AG04450 (cell line): Measurements from ENCODE around the gene BRSK2. TPM values are rescaled to one million over a fixed set of nuclear protein-coding genes. Genes with fewer than 3 reads are reported as not detected.
A peak's percentile ranks its signal among the peaks of the same experiment; 100 is the strongest.

Experiments
- CTCF ChIA-PET: fragments of 300-600, 350-600 bp; formaldehyde crosslinking; extraction: SDS; loops from one replicate; lab custom pipeline; 2022; ENCODE audit warnings: antibody characterized with exemption, inconsistent platforms; lab: Charles Lee
- POLR2A ChIA-PET: fragments of 350-600 bp; formaldehyde crosslinking; extraction: SDS; loops from one replicate; lab custom pipeline; 2021; ENCODE audit warnings: antibody characterized with exemption, inconsistent platforms; lab: Yijun Ruan, JAX
- DNase-seq: peaks from one replicate; pipeline ENCODE4 v3.0.0-alpha.2; 2011; ENCODE audit warnings: low read depth, low spot score
- H3K27ac ChIP-seq: one replicate; pipeline ENCODE4 v1.5.1; 2012; ENCODE audit warnings: low read depth, low read length, control low read depth
- H3K27me3 ChIP-seq: one replicate; pipeline ENCODE4 v1.6.0; 2012; ENCODE audit warnings: low read length; ENCODE audit not compliant: control insufficient read depth, insufficient read depth
- H3K4me3 ChIP-seq: 2 replicates; pipeline ENCODE4 v1.5.1; 2011; ENCODE audit warnings: mild to moderate bottlenecking, low read depth, low read length, control low read depth
- H3K9me3 ChIP-seq: 2 replicates; pipeline ENCODE4 v1.5.1; 2012; ENCODE audit warnings: low read length; ENCODE audit not compliant: control insufficient read depth, insufficient read depth
- CTCF ChIP-seq: IDR thresholded peaks from 2 replicates; pipeline ENCODE4 v1.5.1; 2011; ENCODE audit warnings: low read depth, low read length, control low read depth, inconsistent platforms
- polyA plus RNA-seq: library from polyadenylated mRNA; depleted of rRNA; stranded (reverse); fragments of >200 nt; gene quantifications from 2 replicates; pipeline ENCODE4 v1.2.3, GENCODE V29; 2011

The BRSK2 gene
- polyA plus RNA-seq, 1 experiment: 0.11 TPM

GRCh38 chr11:1377231-1377780 lies 12.4 kb upstream of the BRSK2 start:
- DNase-seq: no peak
- ChIA-PET CTCF (no interaction called here), POLR2A (no interaction called here)
- Histone ChIP-seq H3K4me3 (no peak overlapping the region), H3K27me3 (peaks cover 4% of the 10 kb centered on the region), H3K9me3 (no peaks in the 10 kb centered on the region; the same call in 1 of the 2 replicates), H3K27ac (no peak overlapping the region)
- TF ChIP-seq CTCF: no peak

- no peak for DNase-seq
- Histone ChIP-seq H3K4me3 (no peak overlapping the region), H3K27me3 (peaks cover 4% of the 10 kb centered on the region), H3K9me3 (no peaks in the 10 kb centered on the region), H3K27ac (no peak overlapping the region)
- TF ChIP-seq CTCF: no peak
- ChIA-PET CTCF (no interaction called here), POLR2A (no interaction called here)
These were observed 7.8 kb upstream of the BRSK2 start for GRCh38 chr11:1381793-1382425.

- DNase-seq: no peak
- CTCF ChIA-PET: no interaction called here
- H3K9me3 ChIP-seq: no peaks in the 10 kb centered on the region
- H3K27me3 ChIP-seq: peaks cover 4% of the 10 kb centered on the region
- no peak for TF ChIP-seq CTCF
- POLR2A ChIA-PET: no interaction called here
- H3K27ac ChIP-seq: no peak overlapping the region
- H3K4me3 ChIP-seq: no peak overlapping the region
These were observed 7.3 kb upstream of the BRSK2 start for GRCh38 chr11:1382429-1382828.

- H3K4me3 ChIP-seq: peak overlapping the region; percentile 62
- CTCF ChIA-PET: no interaction called here
- POLR2A ChIA-PET: no interaction called here
- H3K27ac ChIP-seq: peak overlapping the region; percentile 52
- H3K27me3 ChIP-seq: peaks cover 4% of the 10 kb centered on the region
- 0 out of 2 replicates have a peak, but pooled peaks have one; percentile 4 for TF ChIP-seq CTCF
- peak; percentile 26 for DNase-seq
- no peaks in the 10 kb centered on the region for H3K9me3 ChIP-seq
These were observed 6.7 kb upstream of the BRSK2 start for GRCh38 chr11:1382831-1383607.
